ENCODE data around the gene OPA3.

Gene OPA3

GRCh38 chr19:45503909-45504308 is 80.7 kb downstream of the OPA3 start:
- H3K27ac ChIP-seq: no peak overlapping the region
- ChIA-PET CTCF (interaction anchor here (0.6 to 0.7 kb wide), 2 partner anchors 25 to 65 kb away, joined by 3 read pairs; no protein-coding TSS in a partner anchor), POLR2A (ENCODE audit: low non-redundant PET) (no interaction called here)
- DNase-seq (ENCODE audit: low spot score): no peak
- no peak for TF ChIP-seq CTCF (conservative IDR thresholded peaks at IDR 0.05; ENCODE audit: low read depth)

GRCh38 chr19:45502111-45502510 is 82.5 kb downstream of the OPA3 start:
- CTCF ChIA-PET: no interaction called here
- H3K27ac ChIP-seq: no peak overlapping the region
- no peak for TF ChIP-seq CTCF (conservative IDR thresholded peaks at IDR 0.05; ENCODE audit: low read depth)
- DNase-seq (ENCODE audit: low spot score): no peak
- POLR2A ChIA-PET (ENCODE audit: low non-redundant PET): no interaction called here

GRCh38 chr19:45501730-45502014 is 82.9 kb downstream of the OPA3 start:
- no peak for TF ChIP-seq CTCF (conservative IDR thresholded peaks at IDR 0.05; ENCODE audit: low read depth)
- H3K27ac ChIP-seq: no peak overlapping the region
- DNase-seq (ENCODE audit: low spot score): no peak
- ChIA-PET CTCF (interaction anchor here (0.9 kb wide), 1 partner anchor 141 kb away, joined by 6 read pairs; no protein-coding TSS in a partner anchor), POLR2A (ENCODE audit: low non-redundant PET) (no interaction called here)

DNA sequence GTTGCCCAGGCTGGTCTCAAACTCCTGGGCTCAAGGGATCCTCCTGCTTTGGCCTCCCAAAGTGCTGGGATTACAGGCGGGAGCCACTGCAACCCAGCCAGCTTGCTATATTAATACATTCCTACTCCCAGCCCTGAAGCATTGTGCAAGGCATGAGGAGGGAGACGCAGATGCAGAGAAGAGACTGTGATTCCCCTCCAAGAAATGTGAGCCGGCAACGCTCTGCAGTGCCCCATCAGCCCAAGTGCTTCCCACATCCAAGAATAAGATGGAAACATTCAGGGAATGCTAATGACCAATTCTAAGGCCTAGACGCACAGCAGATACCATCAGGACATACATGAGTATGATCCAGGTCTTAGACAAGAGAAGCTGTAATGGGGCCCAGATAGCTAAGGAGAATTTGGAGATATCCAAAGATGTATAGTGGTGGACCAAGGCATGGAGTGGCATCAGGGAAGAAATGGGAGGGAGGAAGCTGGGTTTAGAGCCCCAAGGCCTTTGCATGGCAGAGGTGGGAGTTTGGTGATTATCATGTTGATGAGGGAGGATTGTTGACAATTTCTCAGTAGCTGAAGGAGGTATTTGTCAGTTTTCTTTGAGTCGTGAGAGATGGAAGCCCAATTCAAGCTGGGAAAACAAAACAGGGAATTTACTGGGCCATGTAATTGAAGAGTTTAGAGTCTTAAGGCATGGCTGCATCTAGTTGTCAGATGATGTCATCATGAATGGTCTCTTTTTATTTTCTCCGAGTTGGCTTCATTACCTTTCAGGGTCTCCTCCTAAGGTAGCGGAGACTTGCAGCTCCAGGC is 83.5 kb downstream of the OPA3 start:
- DNase-seq (ENCODE audit: low spot score): no peak
- CTCF ChIA-PET: interaction anchor here (0.9 kb wide), 1 partner anchor 141 kb away, joined by 6 read pairs; no protein-coding TSS in a partner anchor
- H3K27ac ChIP-seq: no peak overlapping the region
- POLR2A ChIA-PET (ENCODE audit: low non-redundant PET): no interaction called here
- no peak for TF ChIP-seq CTCF (conservative IDR thresholded peaks at IDR 0.05; ENCODE audit: low read depth)

- no peak for DNase-seq (ENCODE audit: low spot score)
- no peak for TF ChIP-seq CTCF (conservative IDR thresholded peaks at IDR 0.05; ENCODE audit: low read depth)
- ChIA-PET POLR2A (ENCODE audit: low non-redundant PET) (interaction anchor here (0.6 kb wide), 1 partner anchor 52 kb away, joined by 3 read pairs; no protein-coding TSS in a partner anchor), CTCF (interaction anchor here (0.8 to 1.8 kb wide), 3 partner anchors 14 to 143 kb away, joined by 3 to 5 read pairs (median 3); no protein-coding TSS in a partner anchor)
- H3K27ac ChIP-seq: peak overlapping the region; percentile 38
Measured at GRCh38 chr19:45499196-45500180, 85.1 kb downstream of the OPA3 start.
